Anterior cingulate cortex (tissue), 58 donors: ENCODE measurements around the gene NEK10.
A peak's percentile ranks its signal among the peaks of the same experiment; 100 is the strongest.

ENCODE experiments used
- DNase-seq, 58 donors: peaks; one replicate each; lab custom pipeline; 2025; lab: John Stamatoyannopoulos, UW

Gene NEK10

GRCh38 chr3:27194861-27195483 is 174.2 kb downstream of the NEK10 start:
- no peak for DNase-seq

GRCh38 chr3:27193056-27193455 is 176.1 kb downstream of the NEK10 start:
- no peak for DNase-seq

DNA sequence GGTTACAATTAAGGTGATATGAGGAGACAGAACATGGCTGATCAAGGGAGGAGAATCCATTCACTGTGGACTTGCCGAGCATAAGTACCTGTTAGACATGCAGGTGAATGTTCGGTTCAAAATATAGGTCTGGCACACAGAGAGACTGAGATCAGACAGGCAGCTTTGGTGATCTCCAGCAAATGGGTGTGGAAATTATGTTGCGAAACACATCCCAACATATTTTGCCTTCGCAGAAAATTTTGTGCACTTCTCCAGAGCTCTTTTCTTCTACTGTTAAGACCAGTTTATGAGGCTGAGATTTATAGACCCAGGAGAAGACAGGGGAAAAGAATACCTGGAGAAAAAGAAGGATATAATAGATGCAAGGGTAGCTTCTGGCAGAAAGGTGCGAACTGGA is 183.2 kb downstream of the NEK10 start:
- DNase-seq: no peak

DNA sequence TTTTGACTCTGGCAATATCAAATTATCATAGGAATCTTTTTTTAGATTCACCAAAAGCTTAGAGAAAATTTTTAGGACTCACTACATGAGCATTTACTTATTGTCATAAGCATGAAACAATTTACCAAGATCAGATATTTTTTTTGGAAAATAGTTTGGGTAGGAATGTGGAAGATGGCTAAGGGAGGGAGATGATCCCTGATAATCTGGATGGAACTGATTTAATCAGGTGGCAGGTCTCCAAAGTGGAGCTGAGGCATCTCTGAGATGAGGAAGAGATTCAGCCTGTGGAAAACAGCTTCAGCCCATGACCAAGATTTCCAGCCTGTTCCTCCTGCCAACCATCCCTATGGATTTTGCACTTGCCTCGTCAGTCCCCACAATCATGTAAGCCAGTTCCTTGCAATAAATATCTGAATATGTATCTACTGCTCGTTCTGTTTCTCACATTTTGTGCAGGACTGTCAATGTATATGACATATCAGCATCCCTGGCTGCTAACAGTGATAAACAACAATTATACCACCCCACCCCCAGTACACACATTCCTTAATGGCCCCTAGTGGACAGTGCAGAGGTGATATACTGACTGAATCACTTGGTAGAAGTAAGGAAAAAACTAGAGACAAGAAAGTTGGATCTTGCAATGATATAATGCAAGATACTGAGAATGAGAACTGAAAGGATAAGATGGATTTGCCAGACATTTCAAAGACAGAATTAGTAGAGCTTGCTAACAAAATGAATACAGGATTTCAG is 183.8 kb downstream of the NEK10 start:
- no peak for DNase-seq

DNA sequence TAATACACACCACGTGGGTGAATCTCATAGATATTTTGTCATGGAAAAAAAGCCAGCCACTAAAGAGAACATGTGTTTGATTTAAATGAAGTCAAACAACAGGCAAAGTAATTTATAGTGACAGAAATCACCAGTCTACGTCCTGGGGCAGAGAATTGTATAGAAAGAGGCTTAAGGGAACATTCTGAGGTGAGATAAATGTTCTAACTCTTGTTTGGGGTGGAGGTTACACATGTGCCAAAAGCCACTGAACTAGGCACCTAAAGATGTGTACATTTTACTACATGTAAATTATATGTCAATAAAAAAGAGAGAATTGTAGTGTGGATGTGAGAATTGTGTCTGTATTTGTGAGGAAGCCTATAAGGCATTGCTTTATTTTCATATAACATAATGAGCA is 184.9 kb downstream of the NEK10 start:
- no peak for DNase-seq

DNA sequence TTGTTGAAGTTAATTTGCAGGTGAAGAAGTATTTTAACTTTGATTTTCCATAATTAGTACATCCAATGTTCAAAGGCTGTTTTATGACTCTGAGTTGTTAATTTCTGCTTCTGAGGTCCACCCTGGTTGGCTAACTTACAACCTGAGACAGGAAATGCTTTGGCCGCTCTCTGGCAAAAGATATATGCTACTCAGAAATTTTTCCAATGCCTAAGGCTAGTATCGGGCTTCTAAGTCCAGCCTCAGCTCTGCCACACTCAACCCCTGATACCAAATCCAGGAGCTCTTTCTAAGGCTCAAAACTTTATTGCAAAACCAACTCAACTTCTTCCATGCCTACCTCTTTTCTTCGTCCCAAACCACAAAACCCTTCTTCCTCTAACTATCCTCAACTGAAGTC is 192.9 kb downstream of the NEK10 start:
- DNase-seq: no peak

DNA sequence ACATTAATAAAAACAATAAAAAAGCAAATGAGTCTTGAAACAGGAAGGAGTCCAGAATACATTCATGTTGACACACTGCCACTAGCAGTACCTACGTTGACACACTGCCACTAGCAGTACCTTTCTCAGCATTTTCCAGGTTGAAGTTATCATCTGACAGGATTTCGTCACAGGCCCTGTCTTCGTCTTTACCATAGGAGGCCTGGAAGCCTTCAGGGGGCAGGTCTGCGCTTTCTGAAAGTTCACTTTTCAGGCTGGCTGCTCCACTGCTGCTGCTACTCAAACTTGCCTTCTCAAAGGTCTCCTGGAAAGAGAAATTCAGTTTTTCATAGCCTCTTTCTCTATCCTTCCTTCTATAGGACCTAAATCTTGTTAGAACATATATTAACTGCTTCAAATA is 194.7 kb downstream of the NEK10 start:
- no peak for DNase-seq

GRCh38 chr3:27171113-27171512 is 198.1 kb downstream of the NEK10 start:
- DNase-seq: no peak

- DNase-seq: peak in 36 of 58 donors; percentile 1 to 73 (median 21)
These were observed 202.3 kb downstream of the NEK10 start for GRCh38 chr3:27166888-27167287.

DNA sequence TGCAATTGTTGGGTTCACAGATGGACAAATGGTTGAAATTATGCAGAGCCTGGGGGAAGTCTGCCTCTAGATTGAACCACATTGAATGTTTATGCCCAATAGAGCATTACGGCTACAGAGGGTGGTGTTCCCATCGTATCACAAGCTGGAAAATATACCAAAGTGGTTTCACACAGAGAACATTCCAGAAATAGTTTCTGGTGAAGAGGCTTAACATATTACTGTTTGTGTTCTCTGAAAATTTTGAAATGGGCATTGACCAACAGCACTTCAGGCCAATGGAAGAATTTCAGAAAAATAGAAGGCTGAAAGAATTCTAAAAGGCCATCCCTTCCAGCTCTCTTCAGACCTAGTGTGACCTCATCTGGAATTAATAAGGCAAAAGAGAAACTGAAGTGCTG is 203.9 kb downstream of the NEK10 start:
- no peak for DNase-seq

DNA sequence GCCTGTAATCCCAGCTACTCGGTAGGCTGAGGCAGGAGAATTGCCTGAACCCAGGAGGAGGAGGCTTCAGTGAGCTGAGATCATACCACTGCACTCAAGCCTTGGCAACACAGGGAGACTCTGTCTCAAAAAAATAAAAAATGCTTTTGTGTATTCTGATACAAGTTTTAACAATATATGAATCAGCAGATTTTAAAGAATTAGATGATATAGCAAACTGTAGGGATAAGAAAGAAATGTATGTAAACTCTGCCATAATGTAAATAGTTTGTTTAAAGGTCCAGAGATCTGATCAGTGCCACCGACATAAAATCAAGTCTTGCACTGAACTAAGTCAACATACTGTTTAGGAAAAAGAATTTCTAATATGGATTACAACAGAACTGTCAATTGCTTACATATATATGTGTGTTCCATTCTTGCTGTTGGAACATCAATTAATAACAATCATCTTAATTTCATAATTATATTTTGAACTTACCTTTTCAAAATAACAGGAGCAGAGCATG is 208.3 kb downstream of the NEK10 start:
- no peak for DNase-seq

DNA sequence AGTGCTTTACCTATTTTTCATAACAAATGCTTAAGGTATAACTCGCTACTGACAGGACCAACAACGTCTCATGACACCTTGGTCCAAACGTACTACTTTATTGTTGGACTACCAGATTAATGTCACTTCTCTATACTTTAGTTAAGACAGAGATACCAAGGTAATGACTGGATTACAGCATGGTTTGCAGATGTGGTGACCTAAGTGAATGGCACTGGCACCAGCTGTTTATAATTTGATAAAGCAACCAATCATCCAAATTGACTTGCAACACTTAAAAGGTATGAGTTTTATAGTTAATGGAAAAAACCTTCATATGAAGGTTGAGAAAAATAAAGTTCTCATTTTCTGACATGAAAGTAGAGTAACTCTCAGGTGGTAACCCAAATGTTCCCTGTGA is 209.0 kb downstream of the NEK10 start:
- DNase-seq: no peak

DNA sequence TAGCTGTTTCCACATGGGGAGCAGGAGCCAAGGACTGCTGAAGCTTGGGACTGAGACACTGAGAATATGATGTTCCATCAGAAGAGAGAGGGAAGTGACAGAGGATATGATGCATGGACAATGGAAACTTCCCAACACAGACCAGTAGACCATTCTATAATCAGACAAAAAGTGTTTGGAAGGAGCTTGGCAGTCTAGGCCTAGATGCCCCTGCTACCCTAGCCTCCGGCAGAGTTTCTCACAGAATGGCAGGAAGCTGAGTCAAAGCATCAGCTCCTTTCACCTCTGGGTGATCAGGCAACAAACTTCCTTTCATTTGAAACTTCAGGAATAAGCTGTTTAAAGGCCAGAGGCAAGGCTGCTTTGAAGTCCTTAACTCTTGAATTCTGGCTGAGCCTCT is 222.0 kb downstream of the NEK10 start:
- DNase-seq: no peak

DNA sequence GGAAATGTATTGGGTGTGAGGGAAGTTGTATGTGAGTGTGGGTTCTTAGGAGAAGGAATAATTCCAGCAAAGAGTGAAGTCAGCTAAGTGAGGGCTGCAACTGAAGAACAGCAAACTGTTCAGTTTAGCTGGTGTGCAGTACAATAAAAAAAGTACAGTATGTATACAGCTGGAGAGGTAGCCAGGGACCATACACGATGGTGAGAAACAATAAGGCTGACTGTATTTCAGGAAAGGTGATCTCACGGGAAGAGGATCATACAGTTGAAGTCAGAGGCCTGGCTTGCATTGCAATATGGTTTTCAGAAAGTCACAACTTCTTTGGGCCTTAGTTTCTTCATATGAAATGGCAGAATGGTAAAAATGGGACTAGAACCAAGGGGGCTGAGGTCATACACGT is 222.4 kb downstream of the NEK10 start:
- no peak for DNase-seq

GRCh38 chr3:27145719-27146118 is 223.5 kb downstream of the NEK10 start:
- no peak for DNase-seq

- DNase-seq: no peak
These were observed 227.5 kb downstream of the NEK10 start for GRCh38 chr3:27141668-27142067.

- no peak for DNase-seq
These were observed 230.6 kb downstream of the NEK10 start for GRCh38 chr3:27138562-27138961.

GRCh38 chr3:27138005-27138404 is 231.2 kb downstream of the NEK10 start:
- DNase-seq: no peak

- DNase-seq: peak in 53 of 58 donors; percentile 1 to 73 (median 29)
These were observed 234.9 kb downstream of the NEK10 start for GRCh38 chr3:27134171-27134796.

GRCh38 chr3:27133060-27133459 is 236.1 kb downstream of the NEK10 start:
- no peak for DNase-seq

- DNase-seq: no peak
These were observed 238.4 kb downstream of the NEK10 start for GRCh38 chr3:27130796-27131195.

- DNase-seq: no peak
These were observed 241.3 kb downstream of the NEK10 start for GRCh38 chr3:27127879-27128278.
